SK-MEL-5 (cell line): ENCODE measurements around the gene CLIP2. TPM values are rescaled to one million over a fixed set of nuclear protein-coding genes. Genes with fewer than 3 reads are reported as not detected.
"Not testable (repeated sequence)": the region's sequence is repeated elsewhere in the genome, so short reads cannot be mapped to it uniquely, and the experiment has no call there.

ENCODE experiments used
- DNase-seq: peaks from one replicate; pipeline ENCODE4 v3.0.0-alpha.2; 2016; ENCODE audit warnings: low read depth, low spot score
- in situ Hi-C: cut with HindIII; loops from 2 replicates; pipeline ENCODE4 v1.10.0; 2016; ENCODE audit warnings: low sequenced_read_pairs, high pct_unique_total_duplicates, low pct_unique_long_range_greater_than_20kb
- total RNA-seq: library from RNA; depleted of rRNA; stranded (reverse); fragments of >200 nt; shearing (Covaris generic); gene quantifications from 2 replicates; pipeline ENCODE4 v1.2.3, GENCODE V29; 2014

The CLIP2 gene
- total RNA-seq, 1 experiment from 2014 or later, result 9.2 TPM

DNA sequence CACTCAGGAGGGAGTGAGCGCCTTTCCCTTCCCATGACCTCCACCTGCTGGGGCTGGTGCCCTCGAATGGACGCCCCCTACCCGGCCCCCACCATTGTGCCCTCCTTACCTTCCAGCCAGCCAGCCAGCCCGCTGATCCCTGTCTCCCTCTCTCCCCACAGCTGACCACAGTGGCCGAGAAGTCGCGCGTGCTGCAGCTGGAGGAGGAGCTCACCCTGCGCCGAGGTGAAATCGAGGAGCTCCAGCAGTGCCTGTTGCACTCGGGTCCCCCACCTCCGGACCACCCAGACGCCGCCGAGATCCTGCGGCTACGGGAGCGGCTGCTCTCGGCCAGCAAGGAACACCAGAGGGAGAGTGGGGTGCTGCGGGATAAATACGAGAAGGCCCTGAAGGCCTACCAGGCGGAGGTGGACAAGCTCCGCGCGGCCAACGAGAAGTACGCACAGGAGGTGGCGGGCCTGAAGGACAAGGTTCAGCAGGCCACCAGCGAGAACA, 86.6 kb downstream of the CLIP2 start:
- DNase-seq, result no peak
- in situ Hi-C loops, result no loop called here

GRCh38 chr7:74376256-74377036, 87.2 kb downstream of the CLIP2 start:
- in situ Hi-C loops, result no loop called here
- DNase-seq, result no peak

DNA sequence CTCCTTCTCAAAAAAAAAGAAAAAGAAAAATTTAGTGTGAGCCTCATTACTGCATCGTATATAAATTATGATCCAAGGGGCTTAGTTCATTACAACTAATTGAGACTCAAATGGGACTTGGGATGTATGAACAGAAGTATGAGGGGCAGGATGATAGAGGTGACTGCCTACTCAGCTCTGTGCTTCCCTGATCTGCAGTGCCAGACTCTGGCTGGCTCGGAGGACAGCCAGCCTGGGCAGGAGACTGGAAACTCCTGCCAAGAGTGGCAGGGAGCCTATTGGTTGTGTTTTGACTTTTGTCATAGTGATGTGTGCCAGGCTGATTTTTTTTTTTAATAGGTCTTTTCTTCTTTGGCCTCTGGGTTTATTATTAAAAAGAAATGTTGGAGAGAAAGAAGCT, 90.7 kb downstream of the CLIP2 start:
- in situ Hi-C loops, result no loop called here

DNA sequence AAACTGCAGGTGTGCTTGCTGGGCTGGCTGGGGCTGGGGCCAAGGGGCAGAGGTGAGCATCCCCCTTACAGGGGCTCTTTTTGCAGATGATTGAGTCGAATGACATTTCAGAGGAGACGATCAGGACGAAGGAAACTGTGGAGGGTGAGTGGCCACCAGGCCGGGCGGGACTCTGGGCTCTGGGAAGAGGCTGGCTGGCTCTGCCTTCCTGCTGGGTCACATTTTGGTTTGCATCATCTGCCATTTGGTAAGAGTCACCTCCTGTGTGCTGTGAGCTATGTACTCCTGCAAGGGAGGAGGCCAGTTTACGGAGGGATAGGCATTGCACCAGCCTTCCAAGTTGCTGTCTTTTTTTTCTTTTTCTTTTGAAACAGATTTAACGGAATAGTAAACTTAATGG, 91.5 kb downstream of the CLIP2 start:
- DNase-seq, result no peak
- in situ Hi-C loops, result no loop called here

More for the DNA sequence above, 90.7 kb downstream of the CLIP2 start:
- no peak for DNase-seq

DNA sequence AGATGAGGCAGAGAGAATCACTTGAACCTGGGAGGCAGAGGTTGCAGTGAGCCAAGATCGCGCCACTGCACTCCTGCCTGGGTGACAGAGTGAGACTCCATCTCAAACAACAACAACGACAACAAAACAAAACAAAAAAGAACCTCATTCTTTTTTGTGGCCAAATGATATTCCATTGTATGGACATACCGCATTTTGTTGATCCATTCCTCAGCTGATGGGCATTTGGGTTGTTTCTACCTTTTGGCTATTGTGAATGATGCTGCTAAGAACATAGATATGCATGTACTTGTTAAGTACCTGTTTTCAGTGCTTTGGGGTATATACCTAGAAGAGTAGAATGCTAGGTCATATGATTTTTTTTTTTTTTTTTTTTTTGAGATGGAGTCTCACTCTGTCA, 94.9 kb downstream of the CLIP2 start:
- DNase-seq, in situ Hi-C loops: not testable (repeated sequence)

- in situ Hi-C loops, DNase-seq: not testable (repeated sequence)
Observed at GRCh38 chr7:74384854-74385253, 95.6 kb downstream of the CLIP2 start.

GRCh38 chr7:74387606-74388005, 98.4 kb downstream of the CLIP2 start:
- no peak for DNase-seq
- in situ Hi-C loops, result no loop called here

DNA sequence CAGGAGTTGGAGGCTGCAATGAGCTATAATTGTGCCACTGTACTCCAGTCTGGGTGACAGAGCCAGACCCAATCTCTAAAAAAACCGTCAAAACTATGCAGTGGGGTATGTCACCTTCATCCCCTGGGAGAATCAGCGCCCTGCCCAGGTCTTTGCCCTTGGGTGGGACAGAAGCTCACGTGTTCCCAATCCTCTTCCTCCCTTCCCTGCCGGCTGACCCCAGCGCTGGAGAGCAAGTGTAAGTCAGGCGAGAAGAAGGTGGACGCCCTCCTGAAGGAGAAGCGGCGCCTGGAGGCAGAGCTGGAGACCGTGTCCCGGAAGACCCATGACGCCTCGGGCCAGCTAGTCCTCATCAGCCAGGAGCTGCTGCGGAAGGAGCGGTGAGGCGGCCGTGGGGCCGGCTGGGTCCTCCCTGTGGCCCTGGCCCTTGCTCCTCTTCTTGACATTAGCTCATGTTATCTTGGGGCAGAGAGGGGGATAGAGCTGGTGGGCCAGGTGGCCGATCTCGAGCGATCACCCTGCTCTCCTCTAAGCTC, 99.7 kb downstream of the CLIP2 start:
- in situ Hi-C loops, result no loop called here
- no peak for DNase-seq

DNA sequence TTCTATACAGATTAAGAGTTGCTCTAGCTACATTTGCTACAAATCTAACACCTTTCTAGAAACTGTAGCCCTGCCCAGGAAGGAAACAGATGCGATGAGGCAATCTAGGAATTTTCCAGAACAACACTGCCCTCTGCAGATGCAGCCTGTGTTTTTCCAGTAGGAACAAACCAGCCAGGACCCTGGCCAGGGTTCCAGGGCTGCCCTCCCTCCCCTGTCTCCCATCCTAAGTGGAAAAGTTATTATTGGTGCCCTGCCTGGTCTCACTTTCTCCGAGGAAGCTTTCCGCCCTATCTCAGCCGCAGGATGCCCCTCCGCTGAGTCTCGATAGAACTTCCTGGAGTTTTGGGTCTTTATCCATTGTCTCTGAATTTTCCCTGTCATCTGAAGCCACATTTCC, 104.5 kb downstream of the CLIP2 start:
- peak; percentile 69 for DNase-seq
- in situ Hi-C loops, result not testable (repeated sequence)

DNA sequence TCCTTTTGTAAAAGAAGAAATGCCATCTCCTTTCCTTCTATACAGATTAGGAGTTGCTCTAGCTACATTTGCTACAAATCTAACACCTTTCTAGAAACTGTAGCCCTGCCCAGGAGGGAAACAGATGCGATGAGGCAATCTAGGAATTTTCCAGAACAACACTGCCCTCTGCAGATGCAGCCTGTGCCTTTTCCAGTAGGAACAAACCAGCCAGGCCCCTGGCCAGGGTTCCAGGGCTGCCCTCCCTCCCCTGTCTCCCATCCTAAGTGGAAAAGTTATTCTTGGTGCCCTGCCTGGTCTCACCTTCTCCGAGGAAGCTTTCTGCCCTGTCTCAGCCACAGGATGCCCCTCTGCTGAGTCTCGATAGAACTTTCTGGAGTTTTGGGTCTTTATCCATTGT, 105.4 kb downstream of the CLIP2 start:
- DNase-seq, result peak; percentile 52
- in situ Hi-C loops, result not testable (repeated sequence)

GRCh38 chr7:74395745-74396311, 106.6 kb downstream of the CLIP2 start:
- DNase-seq, result no peak
- in situ Hi-C loops, result no loop called here

DNA sequence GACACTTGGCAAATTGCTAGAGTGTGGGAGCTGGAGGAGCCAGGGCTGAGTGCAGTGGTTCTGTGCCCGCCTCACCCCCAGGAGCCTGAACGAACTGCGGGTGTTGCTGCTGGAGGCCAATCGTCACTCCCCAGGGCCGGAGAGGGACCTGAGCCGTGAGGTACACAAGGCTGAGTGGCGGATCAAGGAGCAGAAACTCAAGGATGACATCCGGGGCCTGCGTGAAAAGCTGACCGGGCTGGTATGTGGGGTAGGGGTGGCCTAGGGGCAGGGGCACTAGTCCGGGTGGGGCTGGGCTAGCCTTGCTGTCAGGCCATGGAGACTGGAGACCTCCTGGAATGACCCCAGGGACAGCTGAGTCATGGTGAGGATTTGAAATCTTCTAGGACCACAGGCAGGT, 107.8 kb downstream of the CLIP2 start:
- DNase-seq, result no peak
- in situ Hi-C loops, result no loop called here

- DNase-seq, result no peak
- in situ Hi-C loops, result no loop called here
Observed at GRCh38 chr7:74398426-74398825, 109.2 kb downstream of the CLIP2 start.

DNA sequence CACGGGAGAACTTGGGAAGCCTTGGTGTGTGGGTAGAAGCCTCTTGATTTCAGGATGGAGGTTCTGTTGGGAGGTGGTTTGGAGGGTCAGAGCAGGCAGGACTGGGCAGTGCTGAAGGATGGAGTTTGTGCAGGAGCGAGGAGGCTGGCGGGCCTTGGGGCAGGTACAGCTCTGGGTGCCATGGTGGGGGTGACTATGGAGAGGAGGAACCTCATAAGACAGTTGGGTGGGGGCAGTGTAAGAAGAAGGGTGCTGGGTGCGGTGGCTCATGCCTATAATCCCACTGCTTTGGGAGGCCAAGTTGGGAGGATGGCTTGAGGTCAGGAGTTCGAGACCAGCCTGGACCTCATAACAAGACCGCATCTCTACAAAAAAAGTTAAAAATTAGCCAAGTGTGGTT, 109.8 kb downstream of the CLIP2 start:
- in situ Hi-C loops, result no loop called here

GRCh38 chr7:74400420-74401136, 111.4 kb downstream of the CLIP2 start:
- in situ Hi-C loops, result no loop called here
- DNase-seq, result no peak

More for the DNA sequence above, 109.8 kb downstream of the CLIP2 start:
- DNase-seq, result no peak

DNA sequence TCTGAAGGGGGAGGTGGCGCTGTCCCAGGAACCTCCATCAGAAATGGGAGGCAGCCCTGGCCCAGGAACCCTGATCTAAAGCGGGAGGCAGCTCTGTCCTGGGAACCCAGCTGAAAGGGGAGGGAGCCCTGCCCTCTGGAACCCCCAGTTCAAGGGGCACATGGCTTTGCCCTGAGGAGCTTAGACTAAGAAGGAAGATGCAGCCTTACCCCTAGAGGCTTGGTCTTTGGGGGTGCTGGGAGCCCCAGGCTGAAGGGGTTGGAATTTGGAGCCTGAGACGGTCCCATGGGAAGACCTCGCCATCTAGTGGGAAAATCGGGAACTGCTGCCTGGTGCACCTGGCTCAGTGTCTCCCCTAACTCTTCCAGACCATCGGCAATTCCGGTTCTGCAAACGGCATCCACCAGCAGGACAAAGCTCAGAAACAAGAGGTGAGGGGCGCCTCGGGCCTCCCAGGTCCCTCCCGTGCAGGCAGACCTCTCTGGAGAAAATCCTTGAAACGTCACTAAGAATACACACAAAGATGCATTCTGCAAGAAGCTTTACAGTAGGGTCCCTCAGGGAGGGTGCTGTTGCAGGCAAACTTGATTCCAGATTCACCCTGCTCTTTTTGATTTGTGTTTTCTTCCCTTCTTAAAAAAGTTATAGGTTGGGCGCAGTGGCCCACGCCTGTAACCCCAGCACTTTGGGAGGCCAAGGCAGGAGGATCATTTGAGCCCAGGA, 112.1 kb downstream of the CLIP2 start:
- peak; percentile 80 for DNase-seq
- in situ Hi-C loops, result no loop called here

- in situ Hi-C loops, DNase-seq: not testable (repeated sequence)
Observed at GRCh38 chr7:74402668-74403067, 113.5 kb downstream of the CLIP2 start.
